B cell (primary cell): Measurements from ENCODE around the gene RBPJ.

Experiments
- EZH2 ChIP-seq: IDR thresholded peaks from 2 replicates; pipeline ENCODE4 v1.6.1; 2012; ENCODE audit warnings: borderline replicate concordance, low read depth, mild to moderate bottlenecking, moderate library complexity, low read length; ENCODE audit not compliant: insufficient read depth, poor library complexity, severe bottlenecking
- TF ChIP-seq, protein P1 (sequence below): fragments of 200-600 bp; IDR thresholded peaks from one replicate; pipeline ENCODE4 v1.8.0; 2022; ENCODE audit warnings: antibody characterized with exemption, mild to moderate bottlenecking

GRCh38 chr4:26319949-26320537, 771 bp upstream of the RBPJ start:
- TF ChIP-seq EZH2 = no peak
- TF ChIP-seq, protein P1, sequence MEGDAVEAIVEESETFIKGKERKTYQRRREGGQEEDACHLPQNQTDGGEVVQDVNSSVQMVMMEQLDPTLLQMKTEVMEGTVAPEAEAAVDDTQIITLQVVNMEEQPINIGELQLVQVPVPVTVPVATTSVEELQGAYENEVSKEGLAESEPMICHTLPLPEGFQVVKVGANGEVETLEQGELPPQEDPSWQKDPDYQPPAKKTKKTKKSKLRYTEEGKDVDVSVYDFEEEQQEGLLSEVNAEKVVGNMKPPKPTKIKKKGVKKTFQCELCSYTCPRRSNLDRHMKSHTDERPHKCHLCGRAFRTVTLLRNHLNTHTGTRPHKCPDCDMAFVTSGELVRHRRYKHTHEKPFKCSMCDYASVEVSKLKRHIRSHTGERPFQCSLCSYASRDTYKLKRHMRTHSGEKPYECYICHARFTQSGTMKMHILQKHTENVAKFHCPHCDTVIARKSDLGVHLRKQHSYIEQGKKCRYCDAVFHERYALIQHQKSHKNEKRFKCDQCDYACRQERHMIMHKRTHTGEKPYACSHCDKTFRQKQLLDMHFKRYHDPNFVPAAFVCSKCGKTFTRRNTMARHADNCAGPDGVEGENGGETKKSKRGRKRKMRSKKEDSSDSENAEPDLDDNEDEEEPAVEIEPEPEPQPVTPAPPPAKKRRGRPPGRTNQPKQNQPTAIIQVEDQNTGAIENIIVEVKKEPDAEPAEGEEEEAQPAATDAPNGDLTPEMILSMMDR = no peak
